MM.1S (cell line): ENCODE results near the gene CPT1A.

Source experiments
- DNase-seq: peaks from one replicate; pipeline ENCODE4 v3.0.0-alpha.2; 2015
- H2AFZ ChIP-seq: fragments of 300-600 bp; sonication (generic); 2 replicates; pipeline ENCODE4 v1.6.0; 2016; ENCODE audit warnings: antibody characterized with exemption, low read length
- H3F3A ChIP-seq: fragments of 300-600 bp; sonication (generic); 2 replicates; pipeline ENCODE4 v1.6.1; 2016; ENCODE audit warnings: mild to moderate bottlenecking, antibody characterized with exemption, low read length, moderate library complexity, mixed read lengths; ENCODE audit not compliant: insufficient read depth
- H3K27ac ChIP-seq: fragments of 300-600 bp; sonication (generic); 2 replicates; pipeline ENCODE4 v1.5.1; 2016; ENCODE audit warnings: mild to moderate bottlenecking, low read length
- H3K27me3 ChIP-seq: fragments of 300-600 bp; sonication (generic); replicated peaks from 2 replicates; pipeline ENCODE4 v1.6.0; 2016; ENCODE audit warnings: low read length; ENCODE audit not compliant: insufficient read depth
- H3K36me3 ChIP-seq: fragments of 300-600 bp; sonication (generic); replicated peaks from 2 replicates; pipeline ENCODE4 v1.6.1; 2016; ENCODE audit warnings: mild to moderate bottlenecking, low read length, mixed read lengths; ENCODE audit not compliant: insufficient read depth
- H3K4me1 ChIP-seq: fragments of 300-600 bp; sonication (generic); 2 replicates; pipeline ENCODE4 v1.6.1; 2016; ENCODE audit warnings: low read length, mixed read lengths
- H3K4me2 ChIP-seq: fragments of 300-600 bp; sonication (generic); 2 replicates; pipeline ENCODE4 v1.6.0; 2016; ENCODE audit warnings: low read depth, low read length
- H3K4me3 ChIP-seq: fragments of 300-600 bp; sonication (generic); 2 replicates; pipeline ENCODE4 v1.5.1; 2016; ENCODE audit warnings: low read length, mixed read lengths
- H3K79me2 ChIP-seq: fragments of 300-600 bp; sonication (generic); 2 replicates; pipeline ENCODE4 v1.6.1; 2016; ENCODE audit warnings: mixed run types, low read length, mixed read lengths
- H3K9ac ChIP-seq: fragments of 300-600 bp; sonication (generic); 2 replicates; pipeline ENCODE4 v1.6.1; 2016; ENCODE audit warnings: low read length, mixed read lengths
- H3K9me2 ChIP-seq: fragments of 300-600 bp; sonication (generic); replicated peaks from 2 replicates; pipeline ENCODE4 v1.6.1; 2016; ENCODE audit warnings: mild to moderate bottlenecking, low read length, mixed read lengths; ENCODE audit not compliant: insufficient read depth
- H3K9me3 ChIP-seq: fragments of 300-600 bp; sonication (generic); replicated peaks from 2 replicates; pipeline ENCODE4 v1.6.1; 2016; ENCODE audit warnings: mild to moderate bottlenecking, low read length, mixed read lengths; ENCODE audit not compliant: insufficient read depth
- H4K20me1 ChIP-seq: fragments of 300-600 bp; sonication (generic); 2 replicates; pipeline ENCODE4 v1.6.1; 2016; ENCODE audit warnings: mild to moderate bottlenecking, low read length, moderate library complexity, mixed read lengths; ENCODE audit not compliant: insufficient read depth
- EZH2 ChIP-seq: fragments of 300-600 bp; sonication (generic); optimal IDR thresholded peaks from 2 replicates; pipeline ENCODE3; 2017; ENCODE audit warnings: low read depth, mild to moderate bottlenecking, antibody characterized with exemption, low read length, mixed read lengths
- EZH2phosphoT487 ChIP-seq: fragments of 300-600 bp; sonication (generic); IDR thresholded peaks from 2 replicates; pipeline ENCODE4 v1.6.1; 2018; ENCODE audit warnings: antibody characterized with exemption, low read length
- TF ChIP-seq, protein P1 (sequence below): fragments of 300-600 bp; sonication (generic); IDR thresholded peaks from 2 replicates; pipeline ENCODE4 v1.5.1; 2016; ENCODE audit warnings: antibody characterized with exemption, low read length, mixed read lengths

CPT1A gene

GRCh38 chr11:68741463-68741862 is 100.3 kb downstream of the CPT1A start:
- no peaks in the 10 kb centered on the region for H3K79me2 ChIP-seq
- no peak overlapping the region for H3K9ac ChIP-seq
- TF ChIP-seq EZH2phosphoT487 (no peak), EZH2 (no peak)
- TF ChIP-seq, protein P1, sequence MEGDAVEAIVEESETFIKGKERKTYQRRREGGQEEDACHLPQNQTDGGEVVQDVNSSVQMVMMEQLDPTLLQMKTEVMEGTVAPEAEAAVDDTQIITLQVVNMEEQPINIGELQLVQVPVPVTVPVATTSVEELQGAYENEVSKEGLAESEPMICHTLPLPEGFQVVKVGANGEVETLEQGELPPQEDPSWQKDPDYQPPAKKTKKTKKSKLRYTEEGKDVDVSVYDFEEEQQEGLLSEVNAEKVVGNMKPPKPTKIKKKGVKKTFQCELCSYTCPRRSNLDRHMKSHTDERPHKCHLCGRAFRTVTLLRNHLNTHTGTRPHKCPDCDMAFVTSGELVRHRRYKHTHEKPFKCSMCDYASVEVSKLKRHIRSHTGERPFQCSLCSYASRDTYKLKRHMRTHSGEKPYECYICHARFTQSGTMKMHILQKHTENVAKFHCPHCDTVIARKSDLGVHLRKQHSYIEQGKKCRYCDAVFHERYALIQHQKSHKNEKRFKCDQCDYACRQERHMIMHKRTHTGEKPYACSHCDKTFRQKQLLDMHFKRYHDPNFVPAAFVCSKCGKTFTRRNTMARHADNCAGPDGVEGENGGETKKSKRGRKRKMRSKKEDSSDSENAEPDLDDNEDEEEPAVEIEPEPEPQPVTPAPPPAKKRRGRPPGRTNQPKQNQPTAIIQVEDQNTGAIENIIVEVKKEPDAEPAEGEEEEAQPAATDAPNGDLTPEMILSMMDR, result no peak
- no peaks in the 10 kb centered on the region for H3K9me3 ChIP-seq
- H3F3A ChIP-seq, result no peaks in the 10 kb centered on the region
- no peaks in the 10 kb centered on the region for H3K36me3 ChIP-seq
- no peak for DNase-seq
- H3K27ac ChIP-seq, result no peak overlapping the region
- H3K4me1 ChIP-seq, result no peaks in the 10 kb centered on the region
- H3K4me3 ChIP-seq, result no peak overlapping the region
- no peaks in the 10 kb centered on the region for H3K9me2 ChIP-seq
- no peak overlapping the region for H3K4me2 ChIP-seq
- no peaks in the 10 kb centered on the region for H3K27me3 ChIP-seq
- H2AFZ ChIP-seq, result no peak overlapping the region
- no peaks in the 10 kb centered on the region for H4K20me1 ChIP-seq

DNA sequence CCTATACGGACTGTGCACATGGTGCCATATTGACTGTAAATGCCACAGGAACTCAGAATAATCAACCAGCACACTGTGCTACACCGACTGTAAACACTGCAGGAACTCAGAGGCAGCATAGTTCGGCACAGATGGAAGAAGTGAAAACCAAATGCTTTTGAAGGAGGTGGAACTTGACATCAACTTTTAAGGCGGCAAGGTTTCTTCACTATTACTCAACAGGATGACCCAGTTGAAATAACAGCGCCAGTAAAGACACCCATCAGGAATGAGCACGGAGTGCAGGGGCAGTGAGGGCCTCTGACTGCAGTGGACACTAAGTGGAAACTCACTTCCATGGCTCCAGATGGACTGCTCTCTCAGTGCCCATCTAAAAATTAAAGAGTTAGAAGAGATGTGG is 106.1 kb downstream of the CPT1A start:
- Histone ChIP-seq H3K4me1 (no peaks in the 10 kb centered on the region), H3K79me2 (no peaks in the 10 kb centered on the region), H3K27ac (no peak overlapping the region), H3K4me2 (no peak overlapping the region), H3K27me3 (no peaks in the 10 kb centered on the region), H2AFZ (no peak overlapping the region), H3K36me3 (no peaks in the 10 kb centered on the region), H3K4me3 (no peak overlapping the region), H3F3A (no peaks in the 10 kb centered on the region), H4K20me1 (no peaks in the 10 kb centered on the region), H3K9ac (no peak overlapping the region), H3K9me3 (no peaks in the 10 kb centered on the region), H3K9me2 (no peaks in the 10 kb centered on the region)
- TF ChIP-seq EZH2phosphoT487 (no peak), EZH2 (no peak)
- TF ChIP-seq, protein P1, result no peak
- DNase-seq, result no peak

- DNase-seq, result no peak
- Histone ChIP-seq H3K4me2 (no peak overlapping the region), H3F3A (no peaks in the 10 kb centered on the region), H3K27me3 (no peaks in the 10 kb centered on the region), H3K9me3 (no peaks in the 10 kb centered on the region), H3K9me2 (no peaks in the 10 kb centered on the region), H3K27ac (no peak overlapping the region), H3K4me1 (no peaks in the 10 kb centered on the region), H4K20me1 (no peaks in the 10 kb centered on the region), H3K36me3 (no peaks in the 10 kb centered on the region), H3K9ac (no peak overlapping the region), H3K79me2 (no peaks in the 10 kb centered on the region), H3K4me3 (no peak overlapping the region), H2AFZ (no peak overlapping the region)
- TF ChIP-seq EZH2 (no peak), EZH2phosphoT487 (no peak)
- TF ChIP-seq, protein P1, result no peak
Measured at GRCh38 chr11:68735125-68735524, 106.6 kb downstream of the CPT1A start.

DNA sequence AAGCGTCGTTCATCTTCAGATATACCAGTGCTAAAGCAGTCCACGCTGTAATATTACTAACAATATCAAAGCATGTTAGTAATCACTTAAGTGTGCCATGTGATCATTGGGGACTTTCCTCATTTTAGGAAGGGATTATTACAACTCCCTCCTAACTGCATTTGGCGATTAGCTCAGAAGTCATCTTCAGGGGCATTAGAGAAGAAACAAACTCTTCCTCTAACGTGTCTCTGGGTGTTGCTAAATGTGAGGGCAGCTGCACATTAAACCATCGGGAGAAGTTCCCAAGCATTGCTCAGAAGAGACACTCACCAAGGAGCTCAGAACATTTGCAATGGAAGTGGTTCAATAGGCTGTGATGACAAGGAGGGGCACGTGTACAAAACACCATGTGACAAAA is 107.6 kb downstream of the CPT1A start:
- H3K9ac ChIP-seq, result no peak overlapping the region
- no peaks in the 10 kb centered on the region for H3K4me1 ChIP-seq
- H3K9me2 ChIP-seq, result no peaks in the 10 kb centered on the region
- no peaks in the 10 kb centered on the region for H3K9me3 ChIP-seq
- TF ChIP-seq EZH2 (no peak), EZH2phosphoT487 (no peak)
- TF ChIP-seq, protein P1, result no peak
- H3K4me3 ChIP-seq, result no peak overlapping the region
- no peak for DNase-seq
- H3K4me2 ChIP-seq, result no peak overlapping the region
- H4K20me1 ChIP-seq, result no peaks in the 10 kb centered on the region
- H2AFZ ChIP-seq, result no peak overlapping the region
- H3F3A ChIP-seq, result no peaks in the 10 kb centered on the region
- H3K27ac ChIP-seq, result no peak overlapping the region
- H3K79me2 ChIP-seq, result no peaks in the 10 kb centered on the region
- H3K27me3 ChIP-seq, result no peaks in the 10 kb centered on the region
- no peaks in the 10 kb centered on the region for H3K36me3 ChIP-seq
